ENCODE measurements around the gene AP5S1. TPM values are rescaled to one million over a fixed set of nuclear protein-coding genes. Genes with fewer than 3 reads are reported as not detected.

AP5S1 gene
- total RNA-seq, 1 donor from 2014 or later, result 12.8 TPM

GRCh38 chr20:3865887-3866407 lies 45.6 kb downstream of the AP5S1 start:
- Mint-ChIP-seq H3K4me3 (no peak overlapping the region), H3K27me3 (ENCODE audit: low read depth) (no peaks in the 10 kb centered on the region), H3K36me3 (ENCODE audit: low read depth) (peaks cover 23% of the 10 kb centered on the region), H3K9me3 (no peaks in the 10 kb centered on the region), H3K4me1 (no peaks in the 10 kb centered on the region), H3K27ac (ENCODE audit: unreplicated experiment) (no peak overlapping the region)
- DNase-seq (ENCODE audit: low read depth, low spot score), result no peak
- TF ChIP-seq, protein P1, sequence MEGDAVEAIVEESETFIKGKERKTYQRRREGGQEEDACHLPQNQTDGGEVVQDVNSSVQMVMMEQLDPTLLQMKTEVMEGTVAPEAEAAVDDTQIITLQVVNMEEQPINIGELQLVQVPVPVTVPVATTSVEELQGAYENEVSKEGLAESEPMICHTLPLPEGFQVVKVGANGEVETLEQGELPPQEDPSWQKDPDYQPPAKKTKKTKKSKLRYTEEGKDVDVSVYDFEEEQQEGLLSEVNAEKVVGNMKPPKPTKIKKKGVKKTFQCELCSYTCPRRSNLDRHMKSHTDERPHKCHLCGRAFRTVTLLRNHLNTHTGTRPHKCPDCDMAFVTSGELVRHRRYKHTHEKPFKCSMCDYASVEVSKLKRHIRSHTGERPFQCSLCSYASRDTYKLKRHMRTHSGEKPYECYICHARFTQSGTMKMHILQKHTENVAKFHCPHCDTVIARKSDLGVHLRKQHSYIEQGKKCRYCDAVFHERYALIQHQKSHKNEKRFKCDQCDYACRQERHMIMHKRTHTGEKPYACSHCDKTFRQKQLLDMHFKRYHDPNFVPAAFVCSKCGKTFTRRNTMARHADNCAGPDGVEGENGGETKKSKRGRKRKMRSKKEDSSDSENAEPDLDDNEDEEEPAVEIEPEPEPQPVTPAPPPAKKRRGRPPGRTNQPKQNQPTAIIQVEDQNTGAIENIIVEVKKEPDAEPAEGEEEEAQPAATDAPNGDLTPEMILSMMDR (conservative IDR thresholded peaks at IDR 0.05), result no peak

DNA sequence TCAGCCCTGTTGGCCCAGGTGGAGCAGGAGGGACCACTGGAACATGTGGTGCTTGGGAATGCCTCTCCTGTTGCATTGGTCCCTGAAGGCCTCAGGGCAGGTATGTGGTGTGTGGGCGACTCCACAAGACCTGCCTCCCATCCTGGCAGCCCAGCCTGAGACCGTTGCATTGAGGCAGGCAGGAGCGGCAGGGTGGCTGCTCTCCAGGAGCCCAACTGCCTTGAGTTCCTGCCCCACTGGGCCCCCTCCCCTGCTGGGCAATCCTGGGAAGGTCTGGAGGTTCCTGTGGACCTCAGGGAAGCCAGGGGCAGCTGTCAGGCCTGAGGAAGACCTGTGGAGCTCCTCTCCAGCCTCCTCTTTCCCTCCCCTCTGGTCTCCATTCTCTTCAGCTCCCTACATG lies 46.1 kb downstream of the AP5S1 start:
- H3K27me3 Mint-ChIP-seq (ENCODE audit: low read depth), result no peaks in the 10 kb centered on the region
- no peaks in the 10 kb centered on the region for H3K4me1 Mint-ChIP-seq
- no peak overlapping the region for H3K27ac Mint-ChIP-seq (ENCODE audit: unreplicated experiment)
- H3K4me3 Mint-ChIP-seq, result no peak overlapping the region
- DNase-seq (ENCODE audit: low read depth, low spot score), result no peak
- TF ChIP-seq, protein P1 (conservative IDR thresholded peaks at IDR 0.05), result no peak
- no peaks in the 10 kb centered on the region for H3K9me3 Mint-ChIP-seq
- peaks cover 18% of the 10 kb centered on the region for H3K36me3 Mint-ChIP-seq (ENCODE audit: low read depth)

GRCh38 chr20:3867802-3868201 lies 47.5 kb downstream of the AP5S1 start:
- no peak for DNase-seq (ENCODE audit: low read depth, low spot score)
- H3K27me3 Mint-ChIP-seq (ENCODE audit: low read depth), result no peaks in the 10 kb centered on the region
- no peaks in the 10 kb centered on the region for H3K9me3 Mint-ChIP-seq
- no peak overlapping the region for H3K27ac Mint-ChIP-seq (ENCODE audit: unreplicated experiment)
- peak overlapping the region; percentile 27 for H3K4me3 Mint-ChIP-seq
- H3K36me3 Mint-ChIP-seq (ENCODE audit: low read depth), result peaks cover 12% of the 10 kb centered on the region
- TF ChIP-seq, protein P1 (conservative IDR thresholded peaks at IDR 0.05), result no peak
- no peaks in the 10 kb centered on the region for H3K4me1 Mint-ChIP-seq

DNA sequence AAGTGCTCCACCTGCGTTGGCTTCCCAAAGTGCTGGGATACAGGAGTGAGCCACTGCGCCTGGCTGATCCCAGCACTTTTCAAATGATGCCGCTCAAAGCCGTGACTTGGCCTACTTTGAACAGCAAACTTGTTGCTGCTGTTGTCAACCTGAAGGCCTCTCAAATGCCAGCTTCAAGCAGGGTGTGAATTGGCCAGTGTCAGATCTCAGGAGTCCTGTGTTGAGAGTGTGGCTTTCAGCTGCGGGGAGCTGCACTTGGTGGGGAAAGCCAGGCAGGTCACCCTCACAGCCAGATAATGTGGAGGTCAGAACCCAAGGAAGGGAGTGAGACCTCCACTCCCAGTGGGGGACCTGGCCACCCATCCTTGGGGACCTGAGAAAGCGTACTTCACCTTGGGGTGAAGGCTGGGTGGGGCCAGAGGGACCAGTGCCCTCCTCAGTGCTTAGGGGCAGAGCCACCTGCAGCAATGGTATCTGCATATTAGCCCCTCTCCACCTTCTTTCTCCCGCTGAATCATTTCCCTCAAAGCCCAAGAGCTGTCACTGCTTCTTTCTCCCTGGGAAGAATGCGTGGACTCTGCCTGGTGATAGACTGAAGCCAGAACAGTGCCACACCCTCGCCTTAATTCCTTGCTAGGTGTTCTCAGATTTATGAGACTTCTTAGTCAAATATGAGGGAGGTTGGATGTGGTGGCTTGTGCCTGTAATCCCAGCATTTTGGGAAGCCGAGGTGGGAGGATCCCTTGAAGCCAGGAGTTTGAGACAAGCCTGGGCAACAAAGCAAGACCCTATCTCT lies 49.7 kb downstream of the AP5S1 start:
- H3K9me3 Mint-ChIP-seq, result no peaks in the 10 kb centered on the region
- H3K4me1 Mint-ChIP-seq, result no peaks in the 10 kb centered on the region
- H3K27me3 Mint-ChIP-seq (ENCODE audit: low read depth), result no peaks in the 10 kb centered on the region
- H3K27ac Mint-ChIP-seq (ENCODE audit: unreplicated experiment), result peak overlapping the region; percentile 75
- peaks cover 8% of the 10 kb centered on the region for H3K36me3 Mint-ChIP-seq (ENCODE audit: low read depth)
- DNase-seq (ENCODE audit: low read depth, low spot score), result no peak
- H3K4me3 Mint-ChIP-seq, result no peak overlapping the region
- TF ChIP-seq, protein P1 (conservative IDR thresholded peaks at IDR 0.05), result no peak

- Mint-ChIP-seq H3K27me3 (ENCODE audit: low read depth) (no peaks in the 10 kb centered on the region), H3K36me3 (ENCODE audit: low read depth) (peaks cover 8% of the 10 kb centered on the region), H3K4me1 (peaks cover 3% of the 10 kb centered on the region), H3K9me3 (no peaks in the 10 kb centered on the region), H3K4me3 (no peak overlapping the region), H3K27ac (ENCODE audit: unreplicated experiment) (no peak overlapping the region)
- DNase-seq (ENCODE audit: low read depth, low spot score), result no peak
- TF ChIP-seq, protein P1 (conservative IDR thresholded peaks at IDR 0.05), result no peak
Observed at GRCh38 chr20:3871550-3872265, 51.4 kb downstream of the AP5S1 start.

Measured in neural crest cell (in vitro differentiated cells).